ENCODE measurements around the gene GCLC. TPM values are rescaled to one million over a fixed set of nuclear protein-coding genes. Genes with fewer than 3 reads are reported as not detected.

The GCLC gene
- total and polyA plus RNA-seq, 2 donors from 2014 or later = 14.8 to 31.8 TPM

- FAIRE-seq = no peak
These were observed 40.5 kb upstream of the GCLC start for GRCh38 chr6:53585208-53585900.

GRCh38 chr6:53584726-53585125 is 39.8 kb upstream of the GCLC start:
- intact Hi-C loops (cut with DNase I) = no loop called here
- Histone ChIP-seq H3K27me3 (ENCODE audit: control insufficient read depth, insufficient read depth, low read length) (no peaks in the 10 kb centered on the region), H3K9me3 (ENCODE audit: control insufficient read depth in 2 of 3, insufficient read depth in 1 of 3, low read length in 3 of 3) (no peaks in the 10 kb centered on the region), H3K4me3 (ENCODE audit: low read length in 3 of 3) (no peak overlapping the region), H3K9ac (ENCODE audit: low read length in 3 of 3) (no peak overlapping the region), H3K4me1 (ENCODE audit: control insufficient read depth in 2 of 3, insufficient read depth in 2 of 3, low read depth in 1 of 3, low read length in 3 of 3) (no peaks in the 10 kb centered on the region), H3K27ac (ENCODE audit: low read depth in 2 of 2, low read length in 2 of 2) (no peak overlapping the region), H3K36me3 (ENCODE audit: control insufficient read depth in 2 of 3, insufficient read depth in 3 of 3, low read length in 3 of 3) (no peaks in the 10 kb centered on the region)
- DNase-seq (no peak), FAIRE-seq (no peak)
- no peak for TF ChIP-seq CTCF (IDR thresholded peaks at IDR 0.05; ENCODE audit: borderline replicate concordance, extremely low read depth, insufficient read depth)

More at GRCh38 chr6:53585208-53585900, 40.5 kb upstream of the GCLC start:
- Histone ChIP-seq H3K9me3 (ENCODE audit: control insufficient read depth in 2 of 3, insufficient read depth in 1 of 3, low read length in 3 of 3) (no peaks in the 10 kb centered on the region), H3K36me3 (ENCODE audit: control insufficient read depth in 2 of 3, insufficient read depth in 3 of 3, low read length in 3 of 3) (no peaks in the 10 kb centered on the region), H3K9ac (ENCODE audit: low read length in 3 of 3) (no peak overlapping the region), H3K4me3 (ENCODE audit: low read length in 3 of 3) (no peak overlapping the region), H3K27me3 (ENCODE audit: control insufficient read depth, insufficient read depth, low read length) (no peaks in the 10 kb centered on the region), H3K4me1 (ENCODE audit: control insufficient read depth in 2 of 3, insufficient read depth in 2 of 3, low read depth in 1 of 3, low read length in 3 of 3) (no peaks in the 10 kb centered on the region), H3K27ac (ENCODE audit: low read depth in 2 of 2, low read length in 2 of 2) (no peak overlapping the region)
- TF ChIP-seq CTCF (IDR thresholded peaks at IDR 0.05; ENCODE audit: borderline replicate concordance, extremely low read depth, insufficient read depth) = no peak
- intact Hi-C loops (cut with DNase I) = no loop called here
- no peak for DNase-seq

- no peak overlapping the region for H3K9ac ChIP-seq (ENCODE audit: low read length in 3 of 3)
- FAIRE-seq (no peak), DNase-seq (no peak)
- H3K4me1 ChIP-seq (ENCODE audit: control insufficient read depth in 2 of 3, insufficient read depth in 2 of 3, low read depth in 1 of 3, low read length in 3 of 3) = no peaks in the 10 kb centered on the region
- H3K27ac ChIP-seq (ENCODE audit: low read depth in 2 of 2, low read length in 2 of 2) = no peak overlapping the region
- no peak overlapping the region for H3K4me3 ChIP-seq (ENCODE audit: low read length in 3 of 3)
- H3K27me3 ChIP-seq (ENCODE audit: control insufficient read depth, insufficient read depth, low read length) = no peaks in the 10 kb centered on the region
- no peaks in the 10 kb centered on the region for H3K9me3 ChIP-seq (ENCODE audit: control insufficient read depth in 2 of 3, insufficient read depth in 1 of 3, low read length in 3 of 3)
- H3K36me3 ChIP-seq (ENCODE audit: control insufficient read depth in 2 of 3, insufficient read depth in 3 of 3, low read length in 3 of 3) = no peaks in the 10 kb centered on the region
- TF ChIP-seq CTCF (IDR thresholded peaks at IDR 0.05; ENCODE audit: borderline replicate concordance, extremely low read depth, insufficient read depth) = no peak
- intact Hi-C loops (cut with DNase I) = no loop called here
These were observed 38.5 kb upstream of the GCLC start for GRCh38 chr6:53583451-53583850.

GRCh38 chr6:53582963-53583362 is 38.1 kb upstream of the GCLC start:
- FAIRE-seq (no peak), DNase-seq (no peak)
- Histone ChIP-seq H3K9ac (ENCODE audit: low read length in 3 of 3) (no peak overlapping the region), H3K36me3 (ENCODE audit: control insufficient read depth in 2 of 3, insufficient read depth in 3 of 3, low read length in 3 of 3) (no peaks in the 10 kb centered on the region), H3K4me3 (ENCODE audit: low read length in 3 of 3) (no peak overlapping the region), H3K4me1 (ENCODE audit: control insufficient read depth in 2 of 3, insufficient read depth in 2 of 3, low read depth in 1 of 3, low read length in 3 of 3) (no peaks in the 10 kb centered on the region), H3K27me3 (ENCODE audit: control insufficient read depth, insufficient read depth, low read length) (no peaks in the 10 kb centered on the region), H3K9me3 (ENCODE audit: control insufficient read depth in 2 of 3, insufficient read depth in 1 of 3, low read length in 3 of 3) (no peaks in the 10 kb centered on the region), H3K27ac (ENCODE audit: low read depth in 2 of 2, low read length in 2 of 2) (no peak overlapping the region)
- TF ChIP-seq CTCF (IDR thresholded peaks at IDR 0.05; ENCODE audit: borderline replicate concordance, extremely low read depth, insufficient read depth) = no peak
- intact Hi-C loops (cut with DNase I) = no loop called here
